ENCODE data around the gene TMEM234. TPM values are rescaled to one million over a fixed set of nuclear protein-coding genes. Genes with fewer than 3 reads are reported as not detected.

Gene TMEM234
- total and polyA plus RNA-seq, 2 of the 13 experiments (the other 11 are each of a cell fraction or from before 2014, with no cell fraction given), result 6.1 to 9.0 TPM

- TF ChIP-seq ZNF263 (CRISPR knock-in tag; IDR thresholded peaks at IDR 0.05) (peak; percentile 66; the same call in 1 of the 2 replicates), ZNF160 (CRISPR knock-in tag; IDR thresholded peaks at IDR 0.05) (no peak), BCL3 (CRISPR knock-in tag; IDR thresholded peaks at IDR 0.05) (no peak), NKX3-1 (CRISPR knock-in tag; IDR thresholded peaks at IDR 0.05) (no peak)
Measured at GRCh38 chr1:32199717-32200072, 22.5 kb downstream of the TMEM234 start (continued).

GRCh38 chr1:32199043-32199716 lies 23.0 kb downstream of the TMEM234 start:
- Histone ChIP-seq H4K20me1 (ENCODE audit: insufficient read depth, low read length) (no peaks in the 10 kb centered on the region), H2AFZ (ENCODE audit: low read length) (no peak overlapping the region), H3K27ac (ENCODE audit: extremely low read length, insufficient read depth, low read length) (no peak overlapping the region), H3K27me3 (ENCODE audit: control insufficient read depth in 1 of 2, insufficient read depth in 2 of 2, low read length in 2 of 2) (no peaks in the 10 kb centered on the region), H3K9ac (ENCODE audit: insufficient read depth, low read depth, low read length) (no peak overlapping the region), H3K9me3 (ENCODE audit: low read length) (no peaks in the 10 kb centered on the region), H3K79me2 (ENCODE audit: insufficient read depth, low read length) (no peaks in the 10 kb centered on the region), H3K4me1 (ENCODE audit: insufficient read depth, low read length) (peaks cover 20% of the 10 kb centered on the region), H3K4me3 (replicated peaks in 1 of 3; ENCODE audit: insufficient read depth in 1 of 3, low read depth in 2 of 3, low read length in 3 of 3) (no peak overlapping the region), H3K4me2 (ENCODE audit: low read depth, low read length) (no peak overlapping the region), H3K36me3 (replicated peaks in 1 of 2; ENCODE audit: control insufficient read depth in 1 of 2, insufficient read depth in 2 of 2, low read length in 2 of 2) (peaks cover 17 to 32% of the 10 kb centered on the region in 2 experiments)
- in situ Hi-C loops (cut with HindIII; ENCODE audit: extremely low pct_ligation_motif_present, low pct_unique_long_range_greater_than_20kb) (no loop called here), intact Hi-C loops (cut with micrococcal nuclease; ENCODE audit: unreplicated experiment) (no loop called here)
- CTCF ChIA-PET (ENCODE audit: low intra/inter-chr PET ratio, low total read pairs), result no interaction called here
- no peak for ATAC-seq
- 89% methylated on average over 3 of the region's 4 CpGs for WGBS (ENCODE audit: low lambda C conversion rate)
- POLR2A ChIA-PET, result interaction anchor here (0.6 to 4.8 kb wide), 3 partner anchors 19 to 138 kb away, joined by 3 to 38 read pairs (median 3); partner anchors contain the start of gene TXLNA
- no peak for FAIRE-seq
- BruUV-seq (replicated peaks), result no TSS peak
- no peak for DNase-seq (ENCODE audit: low spot score)
- TF ChIP-seq TFAP4 (IDR thresholded peaks at IDR 0.05; ENCODE audit: borderline replicate concordance, low read depth), result no peak
- TF ChIP-seq ZNF556 (CRISPR knock-in tag; IDR thresholded peaks at IDR 0.05; ENCODE audit: borderline replicate concordance), result no peak
- TF ChIP-seq ZFP91 (CRISPR knock-in tag; IDR thresholded peaks at IDR 0.05; ENCODE audit: borderline replicate concordance), result no peak
- TF ChIP-seq ZNF891 (CRISPR knock-in tag; IDR thresholded peaks at IDR 0.05), result no peak
